GM06990 (cell line): ENCODE results near the gene CKAP2L.

Source experiments
- DNase-seq: peaks from one replicate; pipeline ENCODE4 v3.0.0-alpha.2; 2011; ENCODE audit not compliant: insufficient read length; ENCODE audit errors: extremely low read depth
- H3K27me3 ChIP-seq: replicated peaks from 2 replicates; pipeline ENCODE4 v1.6.0; 2011; ENCODE audit warnings: low read length; ENCODE audit not compliant: control insufficient read depth, insufficient read depth
- H3K36me3 ChIP-seq: 2 replicates; pipeline ENCODE4 v1.5.1; 2011; ENCODE audit warnings: low read length; ENCODE audit not compliant: control insufficient read depth, insufficient read depth
- H3K4me3 ChIP-seq: replicated peaks from 2 replicates; pipeline ENCODE4 v1.5.1; 2011; ENCODE audit warnings: low read depth, mild to moderate bottlenecking, control low read depth, low read length
- TF ChIP-seq, protein P1 (sequence below): IDR thresholded peaks from 2 replicates; pipeline ENCODE4 v1.5.1; 2011; ENCODE audit warnings: low read length, control low read depth, mild to moderate bottlenecking, inconsistent platforms; ENCODE audit not compliant: insufficient read depth, poor library complexity, severe bottlenecking

CKAP2L gene

DNA sequence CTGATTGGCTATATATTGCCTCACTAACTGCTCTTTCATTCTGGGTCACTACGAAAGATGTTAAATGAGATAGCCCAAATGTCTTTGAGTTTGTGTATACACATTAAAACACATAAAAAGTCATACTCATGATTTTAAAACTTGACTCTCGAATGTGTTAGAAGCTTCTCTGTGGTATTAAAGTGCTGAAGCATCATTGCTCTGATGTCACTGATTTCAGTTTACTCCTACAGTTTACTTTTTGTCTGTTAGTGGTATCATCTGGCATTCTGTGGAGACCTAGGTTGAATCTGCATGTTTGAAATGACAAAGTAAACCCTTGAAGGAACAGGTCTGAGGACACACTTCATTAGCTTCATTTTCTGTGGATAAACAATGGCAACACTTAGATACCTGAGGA is 32.9 kb downstream of the CKAP2L start:
- H3K36me3 ChIP-seq: no peaks in the 10 kb centered on the region
- H3K4me3 ChIP-seq: no peak overlapping the region
- TF ChIP-seq, protein P1, sequence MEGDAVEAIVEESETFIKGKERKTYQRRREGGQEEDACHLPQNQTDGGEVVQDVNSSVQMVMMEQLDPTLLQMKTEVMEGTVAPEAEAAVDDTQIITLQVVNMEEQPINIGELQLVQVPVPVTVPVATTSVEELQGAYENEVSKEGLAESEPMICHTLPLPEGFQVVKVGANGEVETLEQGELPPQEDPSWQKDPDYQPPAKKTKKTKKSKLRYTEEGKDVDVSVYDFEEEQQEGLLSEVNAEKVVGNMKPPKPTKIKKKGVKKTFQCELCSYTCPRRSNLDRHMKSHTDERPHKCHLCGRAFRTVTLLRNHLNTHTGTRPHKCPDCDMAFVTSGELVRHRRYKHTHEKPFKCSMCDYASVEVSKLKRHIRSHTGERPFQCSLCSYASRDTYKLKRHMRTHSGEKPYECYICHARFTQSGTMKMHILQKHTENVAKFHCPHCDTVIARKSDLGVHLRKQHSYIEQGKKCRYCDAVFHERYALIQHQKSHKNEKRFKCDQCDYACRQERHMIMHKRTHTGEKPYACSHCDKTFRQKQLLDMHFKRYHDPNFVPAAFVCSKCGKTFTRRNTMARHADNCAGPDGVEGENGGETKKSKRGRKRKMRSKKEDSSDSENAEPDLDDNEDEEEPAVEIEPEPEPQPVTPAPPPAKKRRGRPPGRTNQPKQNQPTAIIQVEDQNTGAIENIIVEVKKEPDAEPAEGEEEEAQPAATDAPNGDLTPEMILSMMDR: no peak
- DNase-seq: no peak
- no peaks in the 10 kb centered on the region for H3K27me3 ChIP-seq

DNA sequence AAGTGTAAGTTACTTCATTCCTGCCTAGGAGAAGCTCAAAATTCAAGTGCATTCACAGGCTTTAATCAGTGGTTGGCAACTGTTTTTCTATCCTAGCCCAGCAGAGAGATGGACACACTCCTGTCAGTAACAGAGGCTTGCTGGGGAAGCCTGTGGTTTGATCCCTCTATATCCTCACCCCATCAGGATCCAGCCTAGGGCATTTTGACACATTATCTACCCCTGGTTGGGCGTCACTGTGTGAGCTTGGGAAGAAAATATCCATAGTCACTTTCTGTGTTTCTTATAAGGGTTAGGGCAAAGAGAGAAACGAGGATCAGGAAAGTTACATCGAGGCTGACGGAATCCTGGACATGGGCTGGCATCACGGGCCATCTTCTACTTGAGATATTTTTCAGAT is 33.6 kb downstream of the CKAP2L start:
- Histone ChIP-seq H3K4me3 (no peak overlapping the region), H3K36me3 (no peaks in the 10 kb centered on the region), H3K27me3 (no peaks in the 10 kb centered on the region)
- no peak for DNase-seq
- TF ChIP-seq, protein P1: no peak

DNA sequence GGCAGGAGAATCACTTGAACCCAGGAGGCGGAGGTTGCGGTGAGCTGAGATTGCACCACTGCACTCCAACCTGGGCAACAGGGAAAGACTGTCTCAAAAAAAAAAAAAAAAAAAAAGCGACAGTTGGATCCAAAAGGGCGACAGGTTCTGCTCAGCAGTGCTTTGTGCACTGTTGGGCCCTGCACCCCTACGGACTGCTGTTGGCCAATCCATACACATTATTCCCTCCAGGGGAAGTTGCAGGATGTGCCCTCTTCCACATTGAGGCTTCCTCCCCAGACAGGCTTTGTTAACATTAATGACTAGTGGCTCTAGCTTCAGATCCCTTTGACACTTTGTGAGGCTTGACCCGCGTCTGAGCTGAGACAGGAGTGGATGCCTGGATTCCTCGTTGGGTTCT is 34.2 kb downstream of the CKAP2L start:
- Histone ChIP-seq H3K27me3 (no peaks in the 10 kb centered on the region), H3K4me3 (no peak overlapping the region), H3K36me3 (no peaks in the 10 kb centered on the region)
- no peak for DNase-seq
- TF ChIP-seq, protein P1: no peak

DNA sequence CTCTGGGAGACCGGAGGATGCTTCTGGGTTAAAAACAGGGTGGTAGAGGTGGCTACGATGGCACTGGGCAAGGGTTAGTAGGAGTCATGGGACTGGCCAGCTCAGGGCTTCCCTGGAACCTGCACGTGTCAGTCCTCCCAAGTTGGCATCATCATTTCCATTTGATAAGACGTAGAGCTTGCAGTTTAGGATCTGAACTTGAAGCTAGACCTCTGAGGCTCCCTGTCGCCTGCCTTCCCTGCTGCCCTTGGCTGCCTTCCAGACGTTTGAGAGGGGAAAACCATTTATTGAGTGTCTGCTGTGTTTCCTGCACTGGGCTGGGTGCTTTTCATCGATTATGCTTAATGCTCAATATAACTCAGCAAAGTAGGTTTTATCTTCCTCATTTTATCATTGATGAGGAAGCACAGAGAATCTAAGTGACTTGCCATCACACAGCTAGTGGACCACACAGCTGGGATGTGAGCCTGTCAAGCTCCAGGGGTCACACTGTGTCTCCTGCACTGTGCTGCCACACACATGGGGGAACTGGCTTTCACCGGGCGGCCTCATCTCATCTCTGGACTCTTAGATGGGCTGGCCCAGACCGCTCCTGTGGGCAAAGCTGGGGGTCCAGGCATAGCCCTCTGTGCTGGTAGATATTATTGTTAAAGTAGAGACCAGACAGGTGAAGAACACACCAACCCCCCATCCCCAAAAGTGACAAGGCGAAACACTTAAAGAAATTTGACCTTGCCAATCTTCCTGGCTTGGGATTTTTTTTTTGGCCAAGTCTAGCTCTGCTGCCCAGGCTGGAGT is 35.8 kb downstream of the CKAP2L start:
- Histone ChIP-seq H3K36me3 (no peaks in the 10 kb centered on the region), H3K27me3 (no peaks in the 10 kb centered on the region), H3K4me3 (no peak overlapping the region)
- DNase-seq: no peak
- TF ChIP-seq, protein P1: no peak

DNA sequence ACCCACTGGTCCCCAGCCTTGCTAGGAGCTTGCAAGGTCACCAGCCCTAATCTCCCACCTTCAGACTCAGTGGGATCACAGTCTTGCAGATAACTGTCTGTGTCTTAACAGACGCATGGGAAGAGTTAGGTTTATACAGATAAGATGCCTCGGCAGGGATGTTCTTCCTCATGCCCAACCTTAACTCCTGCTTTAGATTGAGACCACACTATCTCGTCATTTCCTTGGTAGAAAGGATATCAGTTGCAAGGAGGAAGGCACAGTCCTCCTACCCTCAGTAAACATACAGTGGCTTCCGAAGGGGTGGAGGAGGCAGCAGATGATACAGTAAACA is 36.4 kb downstream of the CKAP2L start:
- Histone ChIP-seq H3K27me3 (no peaks in the 10 kb centered on the region), H3K36me3 (no peaks in the 10 kb centered on the region), H3K4me3 (no peak overlapping the region)
- no peak for DNase-seq
- TF ChIP-seq, protein P1: no peak

DNA sequence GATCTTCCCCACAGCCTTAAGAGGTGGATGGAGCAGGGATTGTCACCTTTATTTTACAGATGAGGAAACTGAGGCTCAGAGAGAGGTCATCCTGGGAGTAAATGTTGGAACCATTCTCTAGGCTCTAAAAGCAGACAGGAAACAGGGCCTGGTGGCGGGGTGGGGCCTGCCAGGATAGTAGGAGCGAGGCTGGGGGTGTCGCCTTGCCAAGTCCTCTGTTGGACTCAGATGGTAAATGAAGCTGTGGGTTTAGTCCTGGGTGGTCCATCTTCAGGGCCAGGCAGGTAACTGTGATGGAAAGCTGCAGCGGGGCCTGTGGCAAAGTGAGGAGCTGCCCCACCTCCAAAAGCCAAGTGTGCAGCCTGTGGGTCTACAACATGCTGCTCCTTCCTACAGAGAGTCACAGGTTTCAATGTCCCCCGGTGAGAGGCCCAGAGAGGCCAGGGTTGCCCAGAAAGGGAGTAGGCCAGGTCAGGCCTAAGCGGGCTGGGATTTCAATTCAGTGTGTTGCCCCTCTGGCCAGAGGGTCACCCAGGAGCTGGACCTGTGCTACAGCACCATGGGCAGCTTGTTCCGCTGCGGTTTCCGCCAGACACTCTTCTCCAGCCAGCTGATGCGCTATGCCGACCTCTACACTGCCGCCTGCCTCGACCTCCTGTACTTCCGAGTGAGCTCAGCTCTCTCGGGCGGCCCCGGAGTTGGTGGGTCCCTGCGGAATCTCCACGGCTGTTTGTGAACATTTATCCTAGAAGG is 37.0 kb downstream of the CKAP2L start:
- H3K27me3 ChIP-seq: no peaks in the 10 kb centered on the region
- H3K4me3 ChIP-seq: no peak overlapping the region
- DNase-seq: no peak
- TF ChIP-seq, protein P1: no peak
- no peaks in the 10 kb centered on the region for H3K36me3 ChIP-seq
